H9 (cell line): ENCODE results near the gene SLC4A5. TPM values are rescaled to one million over a fixed set of nuclear protein-coding genes. Genes with fewer than 3 reads are reported as not detected.
"Not testable (repeated sequence)": the region's sequence is repeated elsewhere in the genome, so short reads cannot be mapped to it uniquely, and the experiment has no call there.

Experiments used
- DNase-seq: peaks from one replicate; pipeline ENCODE4 v3.0.0-alpha.2; 2017
- H2AFZ ChIP-seq: one replicate; pipeline ENCODE4 v1.6.1; 2013; ENCODE audit warnings: mild to moderate bottlenecking, low read length, control low read depth, moderate library complexity
- H2AK5ac ChIP-seq: 2 replicates; pipeline ENCODE4 v1.6.1; 2013; ENCODE audit warnings: low read length, control low read depth, mixed read lengths; ENCODE audit not compliant: insufficient read length
- H2BK120ac ChIP-seq: one replicate; pipeline ENCODE4 v1.6.1; 2013; ENCODE audit warnings: low read depth, mild to moderate bottlenecking, low read length, control low read depth, inconsistent platforms; ENCODE audit not compliant: poor library complexity, severe bottlenecking
- H2BK12ac ChIP-seq: 2 replicates; pipeline ENCODE4 v1.6.1; 2013; ENCODE audit warnings: low read length, control low read depth, mixed read lengths, low read depth; ENCODE audit not compliant: insufficient read length
- H2BK15ac ChIP-seq: 2 replicates; pipeline ENCODE4 v1.6.1; 2013; ENCODE audit warnings: low read depth, low read length, control low read depth
- H2BK20ac ChIP-seq: one replicate; pipeline ENCODE4 v1.6.1; 2013; ENCODE audit warnings: low read depth, mild to moderate bottlenecking, low read length, control low read depth, inconsistent platforms; ENCODE audit not compliant: poor library complexity, severe bottlenecking
- H2BK5ac ChIP-seq: 2 replicates; pipeline ENCODE4 v1.6.1; 2013; ENCODE audit warnings: low read length, control low read depth, mixed read lengths; ENCODE audit not compliant: insufficient read length
- H3K14ac ChIP-seq: 2 replicates; pipeline ENCODE4 v1.6.1; 2013; ENCODE audit warnings: low read length, control low read depth; ENCODE audit not compliant: insufficient read depth
- H3K18ac ChIP-seq: 2 replicates; pipeline ENCODE4 v1.6.1; 2013; ENCODE audit warnings: low read depth, mild to moderate bottlenecking, mixed read lengths, low read length, control low read depth; ENCODE audit not compliant: insufficient read length
- H3K23ac ChIP-seq: 2 replicates; pipeline ENCODE4 v1.6.1; 2013; ENCODE audit warnings: low read length, control low read depth, mixed read lengths, low read depth; ENCODE audit not compliant: insufficient read length
- H3K23me2 ChIP-seq: 2 replicates; pipeline ENCODE4 v1.6.1; 2013; ENCODE audit warnings: low read depth, mild to moderate bottlenecking, mixed read lengths, low read length, control low read depth; ENCODE audit not compliant: insufficient read length, poor library complexity, severe bottlenecking
- H3K27ac ChIP-seq: 2 replicates; pipeline ENCODE4 v1.5.1; 2013; ENCODE audit warnings: low read length, control low read depth, mixed read lengths, low read depth; ENCODE audit not compliant: insufficient read length
- H3K27me3 ChIP-seq: 2 replicates; pipeline ENCODE4 v1.6.1; 2013; ENCODE audit warnings: low read length, control low read depth, inconsistent platforms; ENCODE audit not compliant: insufficient read depth
- H3K4ac ChIP-seq: 2 replicates; pipeline ENCODE4 v1.6.1; 2013; ENCODE audit warnings: low read depth, mild to moderate bottlenecking, control low read depth, inconsistent platforms, low read length, moderate library complexity
- H3K4me1 ChIP-seq: 2 replicates; pipeline ENCODE4 v1.6.1; 2013; ENCODE audit warnings: low read length, control low read depth, inconsistent platforms; ENCODE audit not compliant: insufficient read depth
- H3K4me2 ChIP-seq: 2 replicates; pipeline ENCODE4 v1.6.1; 2013; ENCODE audit warnings: low read length, control low read depth, mixed read lengths; ENCODE audit not compliant: insufficient read length, insufficient read depth
- H3K56ac ChIP-seq: 2 replicates; pipeline ENCODE4 v1.6.1; 2013; ENCODE audit warnings: low read depth, mild to moderate bottlenecking, mixed read lengths, low read length, control low read depth; ENCODE audit not compliant: insufficient read length
- H3K79me1 ChIP-seq: 2 replicates; pipeline ENCODE4 v1.6.1; 2013; ENCODE audit warnings: low read depth, mild to moderate bottlenecking, moderate library complexity, low read length, control low read depth, inconsistent platforms; ENCODE audit not compliant: insufficient read depth, poor library complexity, severe bottlenecking
- H3K79me2 ChIP-seq: 2 replicates; pipeline ENCODE4 v1.6.1; 2013; ENCODE audit warnings: low read length, control low read depth, inconsistent platforms; ENCODE audit not compliant: insufficient read depth
- H3K9ac ChIP-seq: 2 replicates; pipeline ENCODE4 v1.6.1; 2013; ENCODE audit warnings: low read length, control low read depth, mixed read lengths; ENCODE audit not compliant: insufficient read length; ENCODE audit errors: extremely low read depth
- H3K9me3 ChIP-seq: one replicate; pipeline ENCODE4 v1.6.1; 2013; ENCODE audit warnings: low read depth, low read length, inconsistent platforms; ENCODE audit not compliant: control insufficient read depth
- H3T11ph ChIP-seq: one replicate; pipeline ENCODE4 v1.6.1; 2013; ENCODE audit warnings: mild to moderate bottlenecking, low read length, control low read depth, inconsistent platforms
- H4K20me1 ChIP-seq: one replicate; pipeline ENCODE4 v1.6.1; 2013; ENCODE audit not compliant: control insufficient read depth, insufficient read length, insufficient read depth
- H4K5ac ChIP-seq: 2 replicates; pipeline ENCODE4 v1.6.1; 2013; ENCODE audit warnings: low read depth, mild to moderate bottlenecking, mixed read lengths, low read length, control low read depth; ENCODE audit not compliant: insufficient read length
- H4K8ac ChIP-seq: replicated peaks from 2 replicates; pipeline ENCODE4 v1.6.1; 2013; ENCODE audit warnings: low read length, control low read depth, mixed read lengths, low read depth; ENCODE audit not compliant: insufficient read length
- H4K91ac ChIP-seq: 2 replicates; pipeline ENCODE4 v1.6.1; 2013; ENCODE audit warnings: low read depth, mild to moderate bottlenecking, moderate library complexity, mixed read lengths, low read length, control low read depth; ENCODE audit not compliant: insufficient read length
- H3K27ac Mint-ChIP-seq, 3 experiments: 2 replicates in 2 of 3; 3 replicates in 1 of 3; pipeline ENCODE4 v1.8.0; 2020 to 2021; ENCODE audit warnings: mixed read lengths in 3 of 3, mild to moderate bottlenecking in 1 of 3, moderate library complexity in 1 of 3
- H3K27me3 Mint-ChIP-seq: 2 replicates; pipeline ENCODE4 v1.8.0; 2021; ENCODE audit warnings: low read depth, mild to moderate bottlenecking, moderate library complexity, mixed read lengths
- H3K36me3 Mint-ChIP-seq, 3 experiments: 2 replicates in 2 of 3; 3 replicates in 1 of 3; pipeline ENCODE4 v1.8.0; 2020 to 2021; ENCODE audit warnings: low read depth in 3 of 3, mixed read lengths in 3 of 3; ENCODE audit not compliant: insufficient read depth in 1 of 3
- H3K4me1 Mint-ChIP-seq, 2 experiments: 2 replicates each; pipeline ENCODE4 v1.8.0; 2020; ENCODE audit warnings: mixed read lengths in 2 of 2
- H3K4me3 Mint-ChIP-seq, 2 experiments: 2 replicates in 1 of 2; 3 replicates in 1 of 2; pipeline ENCODE4 v1.8.0; 2020 to 2021; ENCODE audit warnings: mild to moderate bottlenecking in 2 of 2, mixed read lengths in 2 of 2, moderate library complexity in 1 of 2
- H3K9me3 Mint-ChIP-seq, 2 experiments: 2 replicates in 1 of 2; 3 replicates in 1 of 2; pipeline ENCODE4 v1.8.0; 2020; ENCODE audit warnings: mild to moderate bottlenecking in 2 of 2, mixed read lengths in 2 of 2, moderate library complexity in 1 of 2
- CTCF ChIP-seq: fragments of 200-600 bp; sonication (generic); conservative IDR thresholded peaks from 3 replicates; pipeline ENCODE4 v1.8.0; 2021; ENCODE audit warnings: antibody characterized with exemption, mild to moderate bottlenecking
- WGBS: extraction: QIAGEN DNeasy Blood & Tissue Kit; methylation state at CpG from one replicate; pipeline ENCODE4 v1.1.7; 2013; ENCODE audit warnings: missing lambda C conversion rate, low lambda C conversion rate, mixed read lengths; ENCODE audit not compliant: insufficient read length; ENCODE audit errors: extremely low coverage; 5-methylcytosine and 5-hydroxymethylcytosine counted together
- total RNA-seq: library from RNA; stranded (reverse); gene quantifications from 2 replicates; pipeline ENCODE4 v1.2.1, GENCODE V29; 2021

The SLC4A5 gene
- total RNA-seq, 1 experiment from 2014 or later = 0.50 TPM

GRCh38 chr2:74188018-74188601 is 155.1 kb downstream of the SLC4A5 start:
- Histone ChIP-seq H4K8ac (peak overlapping the region; percentile 27), H3K27ac (peak overlapping the region; percentile 4), H4K91ac (no peak overlapping the region), H2BK20ac (no peak overlapping the region), H3T11ph (no peak overlapping the region), H3K23me2 (no peaks in the 10 kb centered on the region), H3K79me1 (no peaks in the 10 kb centered on the region), H4K20me1 (no peaks in the 10 kb centered on the region), H2BK120ac (no peak overlapping the region), H3K56ac (no peak overlapping the region), H2BK12ac (peak overlapping the region; percentile 75), H3K14ac (no peak overlapping the region), H3K4ac (no peak overlapping the region; the same call in 1 of the 2 replicates), H3K4me2 (no peak overlapping the region), H2BK5ac (no peak overlapping the region), H3K18ac (peak overlapping the region; percentile 78), H3K79me2 (no peaks in the 10 kb centered on the region), H2AFZ (peak overlapping the region; percentile 4), H2AK5ac (no peak overlapping the region), H2BK15ac (no peak overlapping the region), H3K9me3 (no peaks in the 10 kb centered on the region), H4K5ac (no peak overlapping the region), H3K23ac (no peak overlapping the region), H3K27me3 (no peaks in the 10 kb centered on the region), H3K4me1 (peaks cover 10% of the 10 kb centered on the region; the same call in 1 of the 2 replicates), H3K9ac (no peak overlapping the region)
- no peak for TF ChIP-seq CTCF
- Mint-ChIP-seq H3K9me3 (no peaks in the 10 kb centered on the region), H3K4me3 (no peak overlapping the region; a peak in 1 of 5 replicates), H3K27me3 (no peaks in the 10 kb centered on the region), H3K27ac (peak overlapping the region in 2 of 3 experiments; percentile 39 to 95; a peak in 5 of 7 replicates), H3K4me1 (peaks cover 29% of the 10 kb centered on the region in 2 experiments), H3K36me3 (no peaks in the 10 kb centered on the region)
- DNase-seq = peak; percentile 74
- no CpG with 5 or more reads among the region's 6 CpGs for WGBS

GRCh38 chr2:74186706-74187105 is 156.5 kb downstream of the SLC4A5 start:
- not testable (repeated sequence) for H4K8ac ChIP-seq, H3K56ac ChIP-seq, H3K9me3 ChIP-seq, H2BK20ac ChIP-seq, H4K20me1 ChIP-seq, H3T11ph ChIP-seq, H3K4me3 Mint-ChIP-seq, H2BK5ac ChIP-seq, H3K14ac ChIP-seq, H3K27ac ChIP-seq, H3K79me1 ChIP-seq, H3K4me1 ChIP-seq, H3K27me3 ChIP-seq, H2AK5ac ChIP-seq, H2BK12ac ChIP-seq, DNase-seq, H3K4ac ChIP-seq, H3K18ac ChIP-seq, H2BK15ac ChIP-seq, H3K27me3 Mint-ChIP-seq, H3K27ac Mint-ChIP-seq, H2BK120ac ChIP-seq, H3K79me2 ChIP-seq, H4K91ac ChIP-seq, H4K5ac ChIP-seq, H3K36me3 Mint-ChIP-seq, H3K9me3 Mint-ChIP-seq, H3K4me2 ChIP-seq, H3K23me2 ChIP-seq, H2AFZ ChIP-seq, H3K9ac ChIP-seq, H3K23ac ChIP-seq
- peaks cover 19 to 21% of the 10 kb centered on the region in 2 experiments for H3K4me1 Mint-ChIP-seq
- no CpG with 5 or more reads among the region's 15 CpGs for WGBS
